WERI-Rb-1 (cell line): Measurements from ENCODE around the gene ZNF439.
"Not testable (repeated sequence)": the region's sequence is repeated elsewhere in the genome, so short reads cannot be mapped to it uniquely, and the experiment has no call there.

Experiments used
- DNase-seq: peaks from one replicate; pipeline ENCODE4 v3.0.0-alpha.2; 2020
- H3K27ac ChIP-seq: fragments of 250-450 bp; sonication (Bioruptor Pico); 2 replicates; pipeline ENCODE4 v1.5.1; 2020; ENCODE audit warnings: mild to moderate bottlenecking, moderate library complexity
- H3K27me3 ChIP-seq: fragments of 250-450 bp; sonication (Bioruptor Pico); 2 replicates; pipeline ENCODE4 v1.5.1; 2021; ENCODE audit warnings: mild to moderate bottlenecking, low read depth, moderate library complexity; ENCODE audit not compliant: insufficient read depth, severe bottlenecking
- H3K36me3 ChIP-seq: fragments of 250-450 bp; sonication (Bioruptor Pico); 2 replicates; pipeline ENCODE4 v1.5.1; 2020; ENCODE audit warnings: mild to moderate bottlenecking, moderate library complexity
- H3K4me3 ChIP-seq: 2 replicates; pipeline ENCODE4 v1.5.1; 2011; ENCODE audit warnings: low read depth, mild to moderate bottlenecking, control low read depth, low read length
- H3K9me3 ChIP-seq: fragments of 250-450 bp; sonication (Bioruptor Pico); 2 replicates; pipeline ENCODE4 v1.5.1; 2021; ENCODE audit warnings: mild to moderate bottlenecking, moderate library complexity; ENCODE audit not compliant: severe bottlenecking
- TF ChIP-seq, protein P1 (sequence below): IDR thresholded peaks from 2 replicates; pipeline ENCODE4 v1.5.1; 2011; ENCODE audit warnings: low read depth, mild to moderate bottlenecking, control low read depth, inconsistent platforms, low read length

Gene ZNF439

DNA sequence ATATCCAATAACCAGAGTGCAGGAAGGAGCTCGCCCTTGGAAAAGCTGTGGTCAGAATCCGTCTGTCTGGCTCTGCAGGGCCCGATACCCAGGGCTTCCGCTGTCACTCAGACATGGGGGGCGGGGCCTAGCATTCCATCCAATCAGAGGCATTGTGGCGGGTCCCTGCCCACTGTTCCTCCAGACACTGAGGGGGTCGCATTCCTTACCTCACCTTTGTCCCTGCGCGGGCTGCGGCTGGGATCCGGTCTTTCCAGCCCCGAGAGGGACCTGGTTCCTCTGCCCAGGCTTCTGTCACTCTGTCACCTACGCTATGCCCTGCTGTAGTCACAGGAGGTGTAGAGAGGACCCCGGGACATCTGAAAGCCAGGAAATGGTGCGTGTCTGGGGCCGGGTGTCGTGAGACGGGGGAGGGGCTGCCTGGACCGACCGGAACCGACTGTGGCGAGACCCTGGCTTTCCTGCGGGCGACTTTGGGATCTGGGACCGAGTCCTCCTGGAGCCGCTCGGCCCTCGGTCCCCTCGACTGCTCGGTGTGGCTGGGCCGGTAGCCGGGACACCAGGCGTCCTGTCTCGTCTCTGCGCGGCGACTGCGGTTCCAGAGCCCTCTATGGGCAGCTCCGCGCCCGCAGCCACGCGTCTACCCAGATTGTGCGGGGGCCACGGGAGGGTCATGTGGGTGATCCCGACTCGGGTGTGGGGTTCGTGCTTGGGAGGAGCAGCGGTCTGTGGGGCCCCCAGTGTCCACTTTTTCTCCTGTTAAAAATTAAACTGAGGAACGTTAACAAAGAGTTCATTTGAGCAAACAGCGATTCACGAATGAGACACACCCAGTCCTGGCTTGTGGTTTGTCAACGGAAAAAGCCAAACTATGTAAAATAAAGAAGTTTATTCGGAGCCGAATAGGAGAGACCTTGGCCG is 39.3 kb downstream of the ZNF439 start, which contains the start of gene ZNF69:
Gene ZNF69 (plus strand): TSS at position 172 of the 921 bp plus-strand sequence. CDS start 142 bp downstream, at position 314.
- TF ChIP-seq, protein P1, sequence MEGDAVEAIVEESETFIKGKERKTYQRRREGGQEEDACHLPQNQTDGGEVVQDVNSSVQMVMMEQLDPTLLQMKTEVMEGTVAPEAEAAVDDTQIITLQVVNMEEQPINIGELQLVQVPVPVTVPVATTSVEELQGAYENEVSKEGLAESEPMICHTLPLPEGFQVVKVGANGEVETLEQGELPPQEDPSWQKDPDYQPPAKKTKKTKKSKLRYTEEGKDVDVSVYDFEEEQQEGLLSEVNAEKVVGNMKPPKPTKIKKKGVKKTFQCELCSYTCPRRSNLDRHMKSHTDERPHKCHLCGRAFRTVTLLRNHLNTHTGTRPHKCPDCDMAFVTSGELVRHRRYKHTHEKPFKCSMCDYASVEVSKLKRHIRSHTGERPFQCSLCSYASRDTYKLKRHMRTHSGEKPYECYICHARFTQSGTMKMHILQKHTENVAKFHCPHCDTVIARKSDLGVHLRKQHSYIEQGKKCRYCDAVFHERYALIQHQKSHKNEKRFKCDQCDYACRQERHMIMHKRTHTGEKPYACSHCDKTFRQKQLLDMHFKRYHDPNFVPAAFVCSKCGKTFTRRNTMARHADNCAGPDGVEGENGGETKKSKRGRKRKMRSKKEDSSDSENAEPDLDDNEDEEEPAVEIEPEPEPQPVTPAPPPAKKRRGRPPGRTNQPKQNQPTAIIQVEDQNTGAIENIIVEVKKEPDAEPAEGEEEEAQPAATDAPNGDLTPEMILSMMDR, result peak; percentile 49
- H3K27ac ChIP-seq, result peak within 1 kb of the TSS; percentile 90
- DNase-seq, result peak; percentile 96

DNA sequence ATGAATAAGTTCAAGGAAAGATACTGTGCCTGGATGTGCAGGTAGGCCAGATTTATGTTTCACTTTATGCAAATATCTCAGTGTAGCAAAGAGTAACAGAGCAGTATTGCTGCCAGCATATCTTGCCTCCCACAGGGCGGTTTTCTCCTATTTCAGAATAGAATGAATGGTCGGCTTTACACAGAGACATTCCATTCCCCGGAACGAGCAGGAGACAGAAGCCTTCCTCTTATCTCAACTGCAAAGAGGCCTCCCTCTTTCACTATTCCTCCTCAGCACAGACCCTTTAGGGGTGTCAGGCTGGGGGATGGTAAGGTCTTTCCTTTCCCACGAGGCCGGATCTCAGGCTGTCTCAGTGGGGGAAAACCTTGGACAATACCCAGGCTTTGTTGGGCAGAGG is 41.4 kb downstream of the ZNF439 start:
- not testable (repeated sequence) for H3K27ac ChIP-seq, H3K4me3 ChIP-seq, H3K36me3 ChIP-seq, H3K9me3 ChIP-seq, H3K27me3 ChIP-seq, DNase-seq

More for the DNA sequence above, 39.3 kb downstream of the ZNF439 start, which contains the start of gene ZNF69:
- Histone ChIP-seq H3K36me3 (peaks cover 2% of the 10 kb centered on the region; the same call in 1 of the 2 replicates), H3K4me3 (peak within 1 kb of the TSS; percentile 85), H3K9me3 (peaks cover 5% of the 10 kb centered on the region), H3K27me3 (no peaks in the 10 kb centered on the region)

DNA sequence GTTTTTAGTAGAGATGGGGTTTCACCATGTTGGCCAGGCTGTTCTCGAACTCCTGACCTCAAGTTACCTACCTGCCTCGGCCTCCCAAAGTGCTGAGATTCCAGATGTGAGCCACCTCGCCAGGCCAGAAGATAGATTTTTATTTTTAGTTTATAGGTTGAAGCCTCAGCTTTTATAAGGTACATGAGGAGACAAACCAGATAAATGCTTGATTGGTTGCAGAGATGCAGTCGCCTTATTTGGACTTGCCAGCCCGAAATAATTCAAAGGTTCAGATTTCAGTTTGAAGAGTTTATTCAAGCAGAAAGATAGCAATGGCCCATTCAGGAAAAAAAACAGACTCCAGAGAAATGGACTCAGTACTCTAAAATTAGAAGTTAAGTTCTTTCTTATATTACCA is 42.1 kb downstream of the ZNF439 start:
- TF ChIP-seq, protein P1, result no peak
- Histone ChIP-seq H3K27ac (no peak overlapping the region), H3K27me3 (no peaks in the 10 kb centered on the region), H3K36me3 (peaks cover 6% of the 10 kb centered on the region; the same call in 1 of the 2 replicates), H3K4me3 (no peak overlapping the region), H3K9me3 (no peaks in the 10 kb centered on the region)
- no peak for DNase-seq

DNA sequence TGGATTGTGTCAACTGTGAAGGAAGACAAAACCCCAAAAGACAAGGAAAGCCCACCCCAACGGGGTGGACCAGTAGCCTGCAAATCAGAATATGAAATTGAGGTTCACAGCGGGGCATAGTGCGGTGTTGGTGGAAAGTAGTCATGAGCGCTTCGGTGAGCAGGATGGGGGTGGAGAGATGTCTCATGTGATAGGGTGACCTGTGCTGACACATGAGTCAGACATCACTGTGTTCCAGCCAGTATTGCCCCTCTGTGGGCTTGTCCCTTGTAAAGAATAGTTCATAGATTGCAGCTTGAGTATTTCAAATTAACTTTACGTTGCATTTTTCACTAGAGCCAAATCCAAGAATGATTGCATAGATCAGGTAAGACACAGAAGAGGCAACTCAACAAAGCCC is 46.3 kb downstream of the ZNF439 start:
- Histone ChIP-seq H3K36me3 (peaks cover 6% of the 10 kb centered on the region; the same call in 1 of the 2 replicates), H3K27me3 (no peaks in the 10 kb centered on the region), H3K27ac (no peak overlapping the region), H3K9me3 (no peaks in the 10 kb centered on the region), H3K4me3 (no peak overlapping the region)
- no peak for DNase-seq
- TF ChIP-seq, protein P1, result no peak

DNA sequence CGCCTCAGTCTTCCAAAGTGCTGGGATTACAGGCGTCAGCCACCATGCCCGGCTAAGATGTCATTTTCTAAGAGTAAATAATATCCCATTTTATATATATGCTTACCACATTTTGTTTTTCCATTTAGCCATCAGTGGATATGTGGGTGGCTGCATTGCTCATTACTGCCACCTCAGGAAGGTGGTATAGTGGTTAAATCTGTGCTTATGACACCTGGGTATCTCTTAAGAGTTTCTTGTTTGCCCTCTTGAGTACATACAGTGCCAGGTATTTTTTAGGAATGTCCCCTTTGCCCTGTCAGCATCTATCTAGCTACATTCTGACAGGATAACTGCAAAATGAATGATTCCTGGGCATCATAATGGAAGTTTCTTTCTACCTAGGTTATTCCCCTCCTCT is 53.7 kb downstream of the ZNF439 start:
- DNase-seq, result no peak
- no peak overlapping the region for H3K4me3 ChIP-seq
- peaks cover 43% of the 10 kb centered on the region for H3K9me3 ChIP-seq
- peaks cover 34% of the 10 kb centered on the region for H3K36me3 ChIP-seq
- H3K27ac ChIP-seq, result no peak overlapping the region
- TF ChIP-seq, protein P1, result no peak
- H3K27me3 ChIP-seq, result no peaks in the 10 kb centered on the region

DNA sequence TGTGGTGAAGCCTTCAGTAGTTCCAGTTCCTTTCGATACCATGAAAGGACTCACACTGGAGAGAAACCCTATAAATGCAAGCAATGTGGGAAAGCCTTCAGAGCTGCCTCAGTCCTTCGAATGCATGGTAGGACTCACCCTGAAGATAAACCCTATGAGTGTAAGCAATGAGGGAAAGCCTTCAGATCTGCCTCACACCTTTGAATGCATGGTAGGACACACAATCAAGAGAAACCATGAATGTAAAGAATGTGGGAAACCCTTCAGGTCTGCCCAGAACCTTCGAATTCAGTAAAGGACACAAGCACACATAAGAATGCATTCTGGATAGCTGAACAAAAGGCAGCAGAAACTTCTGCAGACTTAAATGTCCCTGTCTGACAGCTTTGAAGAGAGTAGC is 57.4 kb downstream of the ZNF439 start:
- peaks cover 34% of the 10 kb centered on the region for H3K36me3 ChIP-seq
- H3K27ac ChIP-seq, result no peak overlapping the region
- peaks cover 72% of the 10 kb centered on the region for H3K9me3 ChIP-seq
- no peaks in the 10 kb centered on the region for H3K27me3 ChIP-seq
- TF ChIP-seq, protein P1, result no peak
- no peak overlapping the region for H3K4me3 ChIP-seq
- no peak for DNase-seq

DNA sequence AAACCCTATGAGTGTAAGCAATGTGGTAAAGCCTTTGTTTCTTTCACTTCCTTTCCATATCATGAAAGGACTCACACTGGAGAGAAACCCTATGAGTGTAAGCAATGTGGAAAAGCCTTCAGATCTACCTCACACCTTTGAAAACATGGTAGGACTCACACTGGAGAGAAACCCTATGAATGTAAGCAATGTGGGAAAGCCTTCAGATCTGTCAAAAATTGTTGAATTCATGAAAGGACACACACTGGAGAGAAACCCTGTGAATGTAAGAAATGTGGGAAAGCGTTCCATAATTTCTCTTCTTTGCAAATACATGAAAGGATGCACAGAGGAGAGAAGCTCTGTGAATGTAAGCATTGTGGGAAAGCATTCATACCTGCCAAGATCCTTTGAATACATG is 63.4 kb downstream of the ZNF439 start:
- H3K36me3 ChIP-seq, H3K27me3 ChIP-seq, H3K27ac ChIP-seq, DNase-seq, H3K4me3 ChIP-seq: not testable (repeated sequence)
- H3K9me3 ChIP-seq, result peaks cover 61% of the 10 kb centered on the region

DNA sequence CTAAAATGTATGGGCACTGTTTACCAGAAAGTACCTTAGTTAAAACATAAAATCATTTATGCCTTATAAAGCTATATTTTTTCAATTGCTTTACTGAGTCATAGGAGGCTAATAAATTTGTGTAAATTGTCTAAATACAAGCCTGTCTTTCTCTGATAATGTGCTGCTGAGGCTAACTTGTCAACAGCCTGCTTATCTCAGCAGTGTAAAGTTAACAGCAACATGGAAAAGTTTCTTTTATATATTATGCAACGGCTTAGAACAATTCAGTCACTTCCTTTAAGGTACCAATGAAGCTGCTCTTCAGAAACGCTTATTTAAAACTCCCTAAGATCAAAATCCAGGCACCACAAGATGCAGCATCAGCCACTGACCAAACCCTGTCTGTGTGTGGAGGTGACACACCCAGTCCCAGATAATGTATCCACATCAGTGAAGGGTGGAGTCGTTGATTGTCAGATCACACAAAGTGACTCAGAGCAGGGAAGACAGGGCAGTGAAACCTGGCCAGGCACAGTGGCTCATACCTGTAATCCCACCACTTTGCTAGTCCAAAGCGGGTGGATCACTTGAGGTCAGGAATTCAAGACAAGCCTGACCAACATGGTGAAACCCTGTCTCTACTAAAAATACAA is 66.0 kb downstream of the ZNF439 start:
- H3K27ac ChIP-seq, H3K36me3 ChIP-seq, H3K4me3 ChIP-seq, DNase-seq, H3K27me3 ChIP-seq: not testable (repeated sequence)
- H3K9me3 ChIP-seq, result peaks cover 36% of the 10 kb centered on the region
